Neural cell (in vitro differentiated cells): ENCODE results near the gene CITED2. TPM values are rescaled to one million over a fixed set of nuclear protein-coding genes. Genes with fewer than 3 reads are reported as not detected.

Experiments
- H2AFZ ChIP-seq: fragments of 200-600, 300-800 bp; sonication (generic), shearing (Covaris generic); 2 replicates; pipeline ENCODE4 v1.6.0; 2014; ENCODE audit warnings: low read depth, mild to moderate bottlenecking, antibody characterized with exemption, low read length, moderate library complexity
- H3F3A ChIP-seq: fragments of 200-600 bp; shearing (Covaris generic); 2 replicates; pipeline ENCODE4 v1.6.1; 2016; ENCODE audit warnings: mild to moderate bottlenecking, moderate library complexity, mixed read lengths, antibody characterized with exemption, low read length; ENCODE audit not compliant: insufficient read depth, poor library complexity, severe bottlenecking
- H3K27ac ChIP-seq: fragments of 200-600, 300-800 bp; sonication (generic), shearing (Covaris generic); 2 replicates; pipeline ENCODE4 v1.5.1; 2014; ENCODE audit warnings: mild to moderate bottlenecking, low read length, moderate library complexity
- H3K27me3 ChIP-seq: fragments of 300-800, 200-600 bp; sonication (generic), shearing (Covaris generic); 2 replicates; pipeline ENCODE4 v1.6.0; 2014; ENCODE audit warnings: mild to moderate bottlenecking, low read depth, low read length, moderate library complexity; ENCODE audit not compliant: insufficient read depth
- H3K36me3 ChIP-seq: fragments of 300-800, 200-600 bp; sonication (generic), shearing (Covaris generic); 2 replicates; pipeline ENCODE4 v1.5.1; 2014; ENCODE audit warnings: mild to moderate bottlenecking, antibody characterized with exemption, low read length, moderate library complexity; ENCODE audit not compliant: insufficient read depth
- H3K4me2 ChIP-seq: fragments of 300-800, 200-600 bp; sonication (generic), shearing (Covaris generic); 2 replicates; pipeline ENCODE4 v1.6.0; 2014; ENCODE audit warnings: mild to moderate bottlenecking, low read length
- H3K4me3 ChIP-seq: fragments of 300-800, 200-600 bp; sonication (generic), shearing (Covaris generic); 2 replicates; pipeline ENCODE4 v1.5.1; 2014; ENCODE audit warnings: mild to moderate bottlenecking, low read length, moderate library complexity
- H3K79me2 ChIP-seq: fragments of 200-600 bp; shearing (Covaris generic); replicated peaks from 2 replicates; pipeline ENCODE4 v1.6.0; 2014; ENCODE audit warnings: mild to moderate bottlenecking, low read length, moderate library complexity; ENCODE audit not compliant: insufficient read depth
- H3K9ac ChIP-seq: fragments of 300-800, 200-600 bp; sonication (generic), shearing (Covaris generic); 2 replicates; pipeline ENCODE4 v1.6.1; 2016; ENCODE audit warnings: mild to moderate bottlenecking, low read length, mixed read lengths
- H3K9me2 ChIP-seq: fragments of 200-600 bp; shearing (Covaris generic); 2 replicates; pipeline ENCODE4 v1.6.1; 2016; ENCODE audit warnings: mild to moderate bottlenecking, low read length, mixed read lengths; ENCODE audit not compliant: insufficient read depth
- H3K9me3 ChIP-seq: fragments of 200-600, 300-800 bp; sonication (generic), shearing (Covaris generic); 2 replicates; pipeline ENCODE4 v1.6.1; 2016; ENCODE audit warnings: mild to moderate bottlenecking, mixed run types, low read length, moderate library complexity, mixed read lengths
- H4K20me1 ChIP-seq: fragments of 200-600 bp; shearing (Covaris generic); 2 replicates; pipeline ENCODE4 v1.6.1; 2016; ENCODE audit warnings: mild to moderate bottlenecking, mixed run types; ENCODE audit not compliant: insufficient read depth
- CTCF ChIP-seq: fragments of 450-650 bp; IDR thresholded peaks from 2 replicates; pipeline ENCODE4 v1.5.1; 2014; ENCODE audit warnings: antibody characterized with exemption, mild to moderate bottlenecking, moderate library complexity; ENCODE audit not compliant: poor library complexity, severe bottlenecking
- EP300 ChIP-seq: fragments of 450-650 bp; conservative IDR thresholded peaks from 2 replicates; pipeline ENCODE4 v1.6.1; 2014; ENCODE audit warnings: antibody characterized with exemption, mild to moderate bottlenecking, moderate library complexity; ENCODE audit not compliant: poor library complexity, severe bottlenecking
- EZH2 ChIP-seq: fragments of 200-600, 300-800 bp; shearing (Covaris generic), sonication (generic); IDR thresholded peaks from 2 replicates; pipeline ENCODE4 v1.6.1; 2014; ENCODE audit warnings: antibody characterized with exemption, low read length, borderline replicate concordance, mild to moderate bottlenecking; ENCODE audit not compliant: insufficient read depth, poor library complexity, severe bottlenecking
- MXI1 ChIP-seq: fragments of 450-650 bp; conservative IDR thresholded peaks from 2 replicates; pipeline ENCODE4 v1.6.1; 2014; ENCODE audit warnings: antibody characterized with exemption, mild to moderate bottlenecking; ENCODE audit not compliant: poor library complexity, severe bottlenecking
- POLR2AphosphoS5 ChIP-seq: IDR thresholded peaks from 2 replicates; pipeline ENCODE4 v1.6.1; 2012
- RAD21 ChIP-seq: fragments of 450-650 bp; conservative IDR thresholded peaks from 2 replicates; pipeline ENCODE4 v1.6.1; 2014; ENCODE audit warnings: antibody characterized with exemption, mild to moderate bottlenecking, moderate library complexity
- SMC3 ChIP-seq: fragments of 450-650 bp; conservative IDR thresholded peaks from 2 replicates; pipeline ENCODE4 v1.6.1; 2014; ENCODE audit warnings: antibody characterized with exemption, mild to moderate bottlenecking, moderate library complexity; ENCODE audit not compliant: poor library complexity
- TAF1 ChIP-seq: IDR thresholded peaks from 2 replicates; pipeline ENCODE4 v1.6.1; 2012; ENCODE audit warnings: low read depth
- polyA plus RNA-seq: library from polyadenylated mRNA; depleted of rRNA; stranded (reverse); fragments of >200 nt; gene quantifications from 2 replicates; pipeline ENCODE4 v1.2.3, GENCODE V29; 2014
- TF ChIP-seq, protein P1 (sequence below): IDR thresholded peaks from 2 replicates; pipeline ENCODE4 v1.6.1; 2012; ENCODE audit warnings: borderline replicate concordance

Gene CITED2
- polyA plus RNA-seq, 1 donor from 2014 or later = 38.1 TPM

- H3F3A ChIP-seq = no peaks in the 10 kb centered on the region
- H2AFZ ChIP-seq = no peak overlapping the region
- no peaks in the 10 kb centered on the region for H3K36me3 ChIP-seq
- no peaks in the 10 kb centered on the region for H4K20me1 ChIP-seq
- TF ChIP-seq CTCF (no peak), SMC3 (no peak), EZH2 (no peak), POLR2AphosphoS5 (no peak), RAD21 (no peak), EP300 (no peak), MXI1 (no peak), TAF1 (no peak)
- TF ChIP-seq, protein P1, sequence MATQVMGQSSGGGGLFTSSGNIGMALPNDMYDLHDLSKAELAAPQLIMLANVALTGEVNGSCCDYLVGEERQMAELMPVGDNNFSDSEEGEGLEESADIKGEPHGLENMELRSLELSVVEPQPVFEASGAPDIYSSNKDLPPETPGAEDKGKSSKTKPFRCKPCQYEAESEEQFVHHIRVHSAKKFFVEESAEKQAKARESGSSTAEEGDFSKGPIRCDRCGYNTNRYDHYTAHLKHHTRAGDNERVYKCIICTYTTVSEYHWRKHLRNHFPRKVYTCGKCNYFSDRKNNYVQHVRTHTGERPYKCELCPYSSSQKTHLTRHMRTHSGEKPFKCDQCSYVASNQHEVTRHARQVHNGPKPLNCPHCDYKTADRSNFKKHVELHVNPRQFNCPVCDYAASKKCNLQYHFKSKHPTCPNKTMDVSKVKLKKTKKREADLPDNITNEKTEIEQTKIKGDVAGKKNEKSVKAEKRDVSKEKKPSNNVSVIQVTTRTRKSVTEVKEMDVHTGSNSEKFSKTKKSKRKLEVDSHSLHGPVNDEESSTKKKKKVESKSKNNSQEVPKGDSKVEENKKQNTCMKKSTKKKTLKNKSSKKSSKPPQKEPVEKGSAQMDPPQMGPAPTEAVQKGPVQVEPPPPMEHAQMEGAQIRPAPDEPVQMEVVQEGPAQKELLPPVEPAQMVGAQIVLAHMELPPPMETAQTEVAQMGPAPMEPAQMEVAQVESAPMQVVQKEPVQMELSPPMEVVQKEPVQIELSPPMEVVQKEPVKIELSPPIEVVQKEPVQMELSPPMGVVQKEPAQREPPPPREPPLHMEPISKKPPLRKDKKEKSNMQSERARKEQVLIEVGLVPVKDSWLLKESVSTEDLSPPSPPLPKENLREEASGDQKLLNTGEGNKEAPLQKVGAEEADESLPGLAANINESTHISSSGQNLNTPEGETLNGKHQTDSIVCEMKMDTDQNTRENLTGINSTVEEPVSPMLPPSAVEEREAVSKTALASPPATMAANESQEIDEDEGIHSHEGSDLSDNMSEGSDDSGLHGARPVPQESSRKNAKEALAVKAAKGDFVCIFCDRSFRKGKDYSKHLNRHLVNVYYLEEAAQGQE = no peak
- H3K9ac ChIP-seq = no peak overlapping the region
- no peak overlapping the region for H3K4me3 ChIP-seq
- H3K9me3 ChIP-seq = no peaks in the 10 kb centered on the region
- no peak overlapping the region for H3K4me2 ChIP-seq
- no peaks in the 10 kb centered on the region for H3K79me2 ChIP-seq
- H3K9me2 ChIP-seq = no peaks in the 10 kb centered on the region
- no peak overlapping the region for H3K27ac ChIP-seq
- no peaks in the 10 kb centered on the region for H3K27me3 ChIP-seq
Measured at GRCh38 chr6:139398658-139399057, 24.2 kb upstream of the CITED2 start.

GRCh38 chr6:139395891-139396301 is 21.4 kb upstream of the CITED2 start:
- no peak overlapping the region for H3K27ac ChIP-seq
- H3K4me2 ChIP-seq = no peak overlapping the region
- no peaks in the 10 kb centered on the region for H3K9me3 ChIP-seq
- no peak overlapping the region for H2AFZ ChIP-seq
- no peaks in the 10 kb centered on the region for H3F3A ChIP-seq
- no peak overlapping the region for H3K9ac ChIP-seq
- H3K36me3 ChIP-seq = no peaks in the 10 kb centered on the region
- TF ChIP-seq SMC3 (no peak), TAF1 (no peak), EZH2 (no peak), POLR2AphosphoS5 (no peak), MXI1 (no peak), RAD21 (no peak), EP300 (no peak), CTCF (no peak)
- TF ChIP-seq, protein P1 = no peak
- H4K20me1 ChIP-seq = no peaks in the 10 kb centered on the region
- no peaks in the 10 kb centered on the region for H3K27me3 ChIP-seq
- H3K4me3 ChIP-seq = no peak overlapping the region
- H3K79me2 ChIP-seq = no peaks in the 10 kb centered on the region
- H3K9me2 ChIP-seq = no peaks in the 10 kb centered on the region
